RPMI7951 (cell line): ENCODE data around the gene CSGALNACT2. TPM values are rescaled to one million over a fixed set of nuclear protein-coding genes. Genes with fewer than 3 reads are reported as not detected.

Experiments used
- DNase-seq: peaks from one replicate; pipeline ENCODE4 v3.0.0-alpha.2; 2012; ENCODE audit warnings: low read depth
- total RNA-seq: library from RNA; depleted of rRNA; stranded (reverse); fragments of >200 nt; shearing (Covaris generic); gene quantifications from 2 replicates; pipeline ENCODE4 v1.2.3, GENCODE V29; 2014

CSGALNACT2 gene
- total RNA-seq, 1 experiment from 2014 or later: 9.5 TPM

- no peak for DNase-seq
Measured at GRCh38 chr10:43124094-43124521, 14.1 kb upstream of the CSGALNACT2 start.

- no peak for DNase-seq
Measured at GRCh38 chr10:43124574-43125273, 13.5 kb upstream of the CSGALNACT2 start.

- DNase-seq: no peak
Measured at GRCh38 chr10:43125274-43125845, 12.9 kb upstream of the CSGALNACT2 start.

GRCh38 chr10:43125881-43126731 is 12.1 kb upstream of the CSGALNACT2 start:
- no peak for DNase-seq

GRCh38 chr10:43126759-43127424 is 11.4 kb upstream of the CSGALNACT2 start:
- DNase-seq: no peak

- no peak for DNase-seq
Measured at GRCh38 chr10:43127442-43127841, 10.8 kb upstream of the CSGALNACT2 start.

GRCh38 chr10:43128331-43128730 is 9.9 kb upstream of the CSGALNACT2 start:
- peak; percentile 12 for DNase-seq

GRCh38 chr10:43128958-43129706 is 9.1 kb upstream of the CSGALNACT2 start:
- DNase-seq: peak; percentile 92

GRCh38 chr10:43130770-43131171 is 7.5 kb upstream of the CSGALNACT2 start:
- DNase-seq: no peak

- no peak for DNase-seq
Measured at GRCh38 chr10:43131256-43131655, 7.0 kb upstream of the CSGALNACT2 start.

GRCh38 chr10:43131906-43132305 is 6.3 kb upstream of the CSGALNACT2 start:
- DNase-seq: no peak

GRCh38 chr10:43132867-43133787 is 5.1 kb upstream of the CSGALNACT2 start:
- no peak for DNase-seq

- DNase-seq: no peak
Measured at GRCh38 chr10:43134126-43134905, 3.9 kb upstream of the CSGALNACT2 start.

- DNase-seq: no peak
Measured at GRCh38 chr10:43135064-43135463, 3.2 kb upstream of the CSGALNACT2 start.

GRCh38 chr10:43135656-43136055 is 2.6 kb upstream of the CSGALNACT2 start:
- no peak for DNase-seq

- DNase-seq: no peak
Measured at GRCh38 chr10:43136432-43136831, 1.8 kb upstream of the CSGALNACT2 start.

GRCh38 chr10:43136995-43137716 is 1.1 kb upstream of the CSGALNACT2 start:
- DNase-seq: peak; percentile 33

- DNase-seq: peak; percentile 70
Measured at GRCh38 chr10:43137717-43138020, 576 bp upstream of the CSGALNACT2 start.

- peak; percentile 43 for DNase-seq
Measured at GRCh38 chr10:43138757-43139241, 554 bp downstream of the CSGALNACT2 start.
